DOHH2 (cell line): ENCODE data around the gene RBPJ.

ENCODE experiments used
- EZH2phosphoT487 ChIP-seq: fragments of 200-600 bp; sonication (generic); IDR thresholded peaks from 2 replicates; pipeline ENCODE4 v1.6.1; 2017; ENCODE audit warnings: borderline replicate concordance, mild to moderate bottlenecking, antibody characterized with exemption, low read length, moderate library complexity, mixed read lengths
- TF ChIP-seq, protein P1 (sequence below): fragments of 200-600 bp; sonication (generic); IDR thresholded peaks from one replicate; pipeline ENCODE4 v1.5.1; 2014; ENCODE audit warnings: antibody characterized with exemption, mild to moderate bottlenecking, low read depth, low read length; ENCODE audit not compliant: poor library complexity, severe bottlenecking

DNA sequence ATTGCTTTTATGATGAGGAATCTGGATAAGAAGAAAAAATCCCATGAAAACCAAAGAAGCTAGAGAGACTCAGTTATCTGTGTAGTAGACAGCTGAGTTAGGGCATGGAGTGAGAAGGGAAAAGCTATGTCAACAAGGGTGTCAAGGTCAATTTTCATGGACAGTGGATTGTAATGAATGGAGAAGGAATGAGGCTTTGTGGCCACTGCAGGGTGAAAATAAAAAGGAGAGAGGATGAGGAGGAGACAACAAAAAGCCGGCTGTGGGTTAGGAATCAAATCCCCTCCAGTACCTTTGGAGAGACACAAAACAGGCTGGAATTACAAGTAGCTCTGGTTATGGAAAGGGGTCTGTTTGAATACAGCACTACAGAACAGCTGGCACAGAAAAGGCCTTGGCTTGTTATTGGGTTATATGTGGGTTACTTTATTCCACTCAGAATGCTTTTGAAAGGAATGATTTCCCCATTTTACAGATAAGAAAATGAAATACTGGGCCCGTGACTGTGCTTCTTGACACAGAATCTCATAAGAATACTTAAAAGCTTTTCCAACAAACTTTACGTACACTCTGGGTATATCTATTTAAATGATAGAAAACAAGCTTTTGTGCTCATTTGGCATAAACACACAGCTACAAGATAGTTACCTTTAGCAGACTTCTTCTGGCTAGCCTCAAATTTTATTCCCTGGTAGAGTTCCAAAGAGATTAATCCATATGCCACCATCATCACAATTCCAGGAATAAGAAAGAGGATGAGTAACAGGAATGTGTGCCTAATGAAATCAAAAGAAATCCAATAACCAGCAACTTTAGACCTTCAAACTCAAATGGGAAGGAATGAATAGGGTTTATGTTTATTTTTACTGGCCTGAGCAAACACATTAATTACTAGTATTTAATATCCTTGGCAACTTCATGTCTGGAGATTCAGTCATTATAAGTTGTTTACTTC lies 162.0 kb downstream of the RBPJ start:
- no peak for TF ChIP-seq EZH2phosphoT487
- TF ChIP-seq, protein P1, sequence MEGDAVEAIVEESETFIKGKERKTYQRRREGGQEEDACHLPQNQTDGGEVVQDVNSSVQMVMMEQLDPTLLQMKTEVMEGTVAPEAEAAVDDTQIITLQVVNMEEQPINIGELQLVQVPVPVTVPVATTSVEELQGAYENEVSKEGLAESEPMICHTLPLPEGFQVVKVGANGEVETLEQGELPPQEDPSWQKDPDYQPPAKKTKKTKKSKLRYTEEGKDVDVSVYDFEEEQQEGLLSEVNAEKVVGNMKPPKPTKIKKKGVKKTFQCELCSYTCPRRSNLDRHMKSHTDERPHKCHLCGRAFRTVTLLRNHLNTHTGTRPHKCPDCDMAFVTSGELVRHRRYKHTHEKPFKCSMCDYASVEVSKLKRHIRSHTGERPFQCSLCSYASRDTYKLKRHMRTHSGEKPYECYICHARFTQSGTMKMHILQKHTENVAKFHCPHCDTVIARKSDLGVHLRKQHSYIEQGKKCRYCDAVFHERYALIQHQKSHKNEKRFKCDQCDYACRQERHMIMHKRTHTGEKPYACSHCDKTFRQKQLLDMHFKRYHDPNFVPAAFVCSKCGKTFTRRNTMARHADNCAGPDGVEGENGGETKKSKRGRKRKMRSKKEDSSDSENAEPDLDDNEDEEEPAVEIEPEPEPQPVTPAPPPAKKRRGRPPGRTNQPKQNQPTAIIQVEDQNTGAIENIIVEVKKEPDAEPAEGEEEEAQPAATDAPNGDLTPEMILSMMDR: no peak
